IMR-90 (cell line): Measurements from ENCODE around the gene MAGI1. TPM values are rescaled to one million over a fixed set of nuclear protein-coding genes. Genes with fewer than 3 reads are reported as not detected.

Source experiments
- ATAC-seq: fragments of 200-7000 bp; cut with Tn5 transposase; 2 replicates; pipeline ENCODE4 v1.9.1; 2020; ENCODE audit warnings: low read depth, mild to moderate bottlenecking, moderate library complexity
- BruUV-seq: library from RNA; stranded (reverse); fragments of 400-500 nt; replicated peaks from 2 replicates; lab custom pipeline; 2021; lab: Mats Ljungman, UMichigan
- CTCF ChIA-PET: fragments of 300-600 bp; formaldehyde crosslinking; extraction: SDS; loops from one replicate; lab custom pipeline; 2021; ENCODE audit warnings: antibody characterized with exemption; lab: Yijun Ruan, JAX
- POLR2A ChIA-PET: fragments of 300-600 bp; sonication (Branson Sonifier 250); formaldehyde crosslinking; loops from one replicate; lab custom pipeline; 2022; ENCODE audit warnings: antibody characterized with exemption; ENCODE audit not compliant: unreplicated experiment; lab: Charles Lee
- DNase-seq: peaks from one replicate; pipeline ENCODE4 v3.0.0; 2013
- H2AFZ ChIP-seq: replicated peaks from 2 replicates; pipeline ENCODE3; 2013; ENCODE audit warnings: low read length, mild to moderate bottlenecking; ENCODE audit not compliant: poor library complexity
- H2AK5ac ChIP-seq: 2 replicates; pipeline ENCODE4 v1.6.1; 2013; ENCODE audit warnings: low read depth, low read length, inconsistent platforms
- H2AK9ac ChIP-seq: replicated peaks from 2 replicates; pipeline ENCODE3; 2013; ENCODE audit warnings: mild to moderate bottlenecking, low read depth, low read length, moderate library complexity; ENCODE audit not compliant: poor library complexity
- H2BK120ac ChIP-seq: 2 replicates; pipeline ENCODE4 v1.6.1; 2013; ENCODE audit warnings: low read depth, low read length, inconsistent platforms
- H2BK15ac ChIP-seq: 3 replicates; pipeline ENCODE4 v1.6.1; 2013; ENCODE audit warnings: low read depth, low read length, inconsistent platforms
- H2BK20ac ChIP-seq: 2 replicates; pipeline ENCODE4 v1.6.1; 2013; ENCODE audit warnings: low read depth, mild to moderate bottlenecking, inconsistent platforms, low read length, moderate library complexity
- H2BK5ac ChIP-seq: 2 replicates; pipeline ENCODE4 v1.6.1; 2013; ENCODE audit warnings: mild to moderate bottlenecking, low read depth, low read length, inconsistent platforms; ENCODE audit not compliant: poor library complexity, severe bottlenecking
- H3K14ac ChIP-seq: replicated peaks from 2 replicates; pipeline ENCODE4 v1.6.1; 2013; ENCODE audit warnings: low read depth, low read length, inconsistent platforms
- H3K18ac ChIP-seq: 2 replicates; pipeline ENCODE4 v1.6.1; 2013; ENCODE audit warnings: low read depth, low read length, control low read depth
- H3K23ac ChIP-seq: 2 replicates; pipeline ENCODE4 v1.6.1; 2013; ENCODE audit warnings: low read depth, low read length, inconsistent platforms
- H3K27ac ChIP-seq: 2 replicates; pipeline ENCODE4 v1.5.1; 2013; ENCODE audit warnings: mild to moderate bottlenecking, control low read depth, low read length; ENCODE audit not compliant: insufficient read depth
- H3K27me3 ChIP-seq: 2 replicates; pipeline ENCODE4 v1.6.1; 2013; ENCODE audit warnings: low read length; ENCODE audit not compliant: control insufficient read depth, insufficient read depth
- H3K36me3 ChIP-seq: 2 replicates; pipeline ENCODE4 v1.6.1; 2013; ENCODE audit warnings: low read length, mixed read lengths; ENCODE audit not compliant: control insufficient read depth, insufficient read depth
- H3K4ac ChIP-seq: 2 replicates; pipeline ENCODE4 v1.6.1; 2013; ENCODE audit warnings: low read depth, low read length, inconsistent platforms
- H3K4me1 ChIP-seq: 2 replicates; pipeline ENCODE4 v1.6.1; 2013; ENCODE audit warnings: low read length, mixed read lengths; ENCODE audit not compliant: control insufficient read depth, insufficient read depth
- H3K4me2 ChIP-seq: 2 replicates; pipeline ENCODE4 v1.6.1; 2013; ENCODE audit warnings: low read depth, mild to moderate bottlenecking, control low read depth, low read length, moderate library complexity
- H3K4me3 ChIP-seq: 2 replicates; pipeline ENCODE4 v1.5.1; 2013; ENCODE audit warnings: low read depth, mild to moderate bottlenecking, control low read depth, low read length, moderate library complexity; ENCODE audit not compliant: insufficient read depth
- H3K56ac ChIP-seq: 2 replicates; pipeline ENCODE4 v1.6.1; 2013; ENCODE audit warnings: low read length, inconsistent platforms; ENCODE audit not compliant: insufficient read depth; ENCODE audit errors: extremely low read depth
- H3K79me1 ChIP-seq, 2 experiments: 2 replicates each; pipeline ENCODE4 v1.6.1; 2013; ENCODE audit warnings: low read length in 2 of 2, inconsistent platforms in 1 of 2, low read depth in 1 of 2
- H3K9ac ChIP-seq: 2 replicates; pipeline ENCODE4 v1.6.1; 2013; ENCODE audit warnings: low read depth, low read length, control low read depth
- H3K9me1 ChIP-seq: 2 replicates; pipeline ENCODE4 v1.6.1; 2013; ENCODE audit warnings: low read length, inconsistent platforms; ENCODE audit not compliant: insufficient read depth
- H3K9me3 ChIP-seq: 2 replicates; pipeline ENCODE4 v1.6.1; 2013; ENCODE audit warnings: low read length; ENCODE audit not compliant: control insufficient read depth, insufficient read depth
- H4K20me1 ChIP-seq: 2 replicates; pipeline ENCODE4 v1.6.1; 2013; ENCODE audit warnings: low read length, inconsistent platforms; ENCODE audit not compliant: insufficient read depth
- H4K5ac ChIP-seq: 2 replicates; pipeline ENCODE4 v1.6.1; 2013; ENCODE audit warnings: mild to moderate bottlenecking, low read depth, low read length, control low read depth
- H4K8ac ChIP-seq, 2 experiments: 2 replicates each; pipeline ENCODE4 v1.6.1; 2013; ENCODE audit warnings: low read depth in 2 of 2, low read length in 2 of 2, control low read depth in 1 of 2, inconsistent platforms in 1 of 2
- H4K91ac ChIP-seq: 2 replicates; pipeline ENCODE4 v1.6.1; 2013; ENCODE audit warnings: low read depth, low read length, inconsistent platforms; ENCODE audit not compliant: insufficient read depth
- CTCF ChIP-seq: conservative IDR thresholded peaks from 2 replicates; pipeline ENCODE4 v1.5.1; 2012; ENCODE audit warnings: mild to moderate bottlenecking, low read depth, low read length, improper control_type of control experiment
- MAZ ChIP-seq: IDR thresholded peaks from 2 replicates; pipeline ENCODE4 v1.6.1; 2012; ENCODE audit warnings: low read depth, mild to moderate bottlenecking, low read length, improper control_type of control experiment, moderate library complexity, borderline replicate concordance
- POLR2A ChIP-seq: IDR thresholded peaks from 2 replicates; pipeline ENCODE4 v1.6.1; 2012; ENCODE audit warnings: mild to moderate bottlenecking, low read depth, low read length
- RAD21 ChIP-seq: IDR thresholded peaks from 2 replicates; pipeline ENCODE4 v1.6.1; 2012; ENCODE audit warnings: low read length, improper control_type of control experiment
- RCOR1 ChIP-seq: IDR thresholded peaks from 2 replicates; pipeline ENCODE4 v1.6.1; 2012; ENCODE audit warnings: mild to moderate bottlenecking, low read length, improper control_type of control experiment; ENCODE audit not compliant: insufficient replicate concordance
- RFX5 ChIP-seq: IDR thresholded peaks from 2 replicates; pipeline ENCODE4 v1.8.0; 2012; ENCODE audit warnings: low read depth, mild to moderate bottlenecking, low read length, moderate library complexity
- SMC3 ChIP-seq: fragments of 150-350 bp; IDR thresholded peaks from 2 replicates; pipeline ENCODE4 v1.6.1; 2016; ENCODE audit warnings: low read depth, mild to moderate bottlenecking, antibody characterized with exemption, low read length, moderate library complexity
- WGBS, 2 experiments: methylation state at CpG; one replicate each; pipeline versions ENCODE4 v1.1.5 to v1.1.7; 2013; ENCODE audit warnings: missing lambda C conversion rate in 2 of 2; ENCODE audit not compliant: insufficient read length in 1 of 2; ENCODE audit errors: extremely low coverage in 2 of 2; 5-methylcytosine and 5-hydroxymethylcytosine counted together
- dilution Hi-C: fragments of 300-500 bp; cut with HindIII; formaldehyde crosslinking; loops from one replicate; pipeline ENCODE4 v1.14.3; 2018; ENCODE audit warnings: low sequenced_read_pairs; ENCODE audit not compliant: unreplicated experiment
- in situ Hi-C: fragments of 300-500 bp; cut with MboI; formaldehyde crosslinking; loops from 3 replicates; pipeline ENCODE4 v1.14.3; 2019; ENCODE audit warnings: low sequenced_read_pairs, inconsistent platforms, mixed read lengths
- intact Hi-C: fragments of 100-400 bp; cut with micrococcal nuclease; formaldehyde crosslinking; loops from 2 replicates; pipeline ENCODE4 v1.10.0; 2022
- polyA plus RNA-seq, 3 experiments: library from polyadenylated mRNA; depleted of rRNA; stranded (reverse); fragments of >200 nt; gene quantifications; 2 replicates each; pipeline ENCODE4 v1.2.3, GENCODE V29; 2012; ENCODE audit warnings: low replicate concordance in 1 of 3
- total RNA-seq: library from RNA; depleted of rRNA; stranded (reverse); fragments of >200 nt; gene quantifications from 2 replicates; pipeline ENCODE4 v1.2.3, GENCODE V29; 2012

Gene MAGI1
- total and polyA plus RNA-seq, 2 of the 4 experiments (the other 2 are of a cell fraction): 14.5 to 24.2 TPM

GRCh38 chr3:65595222-65596028 is 443.3 kb downstream of the MAGI1 start:
- H4K20me1 ChIP-seq: no peaks in the 10 kb centered on the region
- no peak overlapping the region for H2AFZ ChIP-seq
- no peak overlapping the region for H3K18ac ChIP-seq
- 100% methylated on average over 2 of the region's 8 CpGs; no CpG with 5 or more reads in 1 of the 2 experiments for WGBS, 2 experiments
- H3K79me1 ChIP-seq: peaks cover 22 to 35% of the 10 kb centered on the region in 2 experiments
- H3K4ac ChIP-seq: no peak overlapping the region
- H2BK15ac ChIP-seq: no peak overlapping the region
- no peaks in the 10 kb centered on the region for H3K36me3 ChIP-seq
- BruUV-seq: no TSS peak
- H3K4me2 ChIP-seq: no peak overlapping the region
- H3K23ac ChIP-seq: no peak overlapping the region
- no peak overlapping the region for H3K14ac ChIP-seq
- TF ChIP-seq RAD21: no peak
- TF ChIP-seq SMC3: no peak
- no peak for TF ChIP-seq RFX5
- no peak for TF ChIP-seq POLR2A
- no peak for TF ChIP-seq CTCF
- no peak for TF ChIP-seq RCOR1
- TF ChIP-seq MAZ: no peak
- no peaks in the 10 kb centered on the region for H3K27me3 ChIP-seq
- no peaks in the 10 kb centered on the region for H3K9me3 ChIP-seq
- H3K9ac ChIP-seq: no peak overlapping the region
- peaks cover 4% of the 10 kb centered on the region; the same call in 1 of the 2 replicates for H3K4me1 ChIP-seq
- no peak for DNase-seq
- ChIA-PET CTCF (no interaction called here), POLR2A (no interaction called here)
- no peak overlapping the region for H4K5ac ChIP-seq
- in situ Hi-C loops (no loop called here), intact Hi-C loops (no loop called here), dilution Hi-C loops (no loop called here)
- H2BK20ac ChIP-seq: no peak overlapping the region
- H2AK5ac ChIP-seq: 0 out of 2 replicates have a peak overlapping the region, but pooled peaks have one; percentile 11
- no peak overlapping the region for H4K91ac ChIP-seq
- H4K8ac ChIP-seq: no peak overlapping the region
- H3K9me1 ChIP-seq: no peaks in the 10 kb centered on the region
- no peak overlapping the region for H3K27ac ChIP-seq
- no peak overlapping the region for H2BK120ac ChIP-seq
- no peak overlapping the region for H3K4me3 ChIP-seq
- no peak overlapping the region for H2BK5ac ChIP-seq
- H3K56ac ChIP-seq: no peak overlapping the region
- no peak overlapping the region for H2AK9ac ChIP-seq
- no peak for ATAC-seq
